ENCODE results near the gene NAIF1. TPM values are rescaled to one million over a fixed set of nuclear protein-coding genes. Genes with fewer than 3 reads are reported as not detected.
A peak's percentile ranks its signal among the peaks of the same experiment; 100 is the strongest.

Gene NAIF1
- total RNA-seq, 1 experiment from 2014 or later = 8.5 TPM

- no peaks in the 10 kb centered on the region for H3K9me3 ChIP-seq
- ChIA-PET POLR2A (no interaction called here), CTCF (interaction anchor here (1.5 kb wide), 1 partner anchor 11 kb away, joined by 8 read pairs; the partner anchor contains the start of genes NAIF1 and SLC25A25)
- peak overlapping the region; percentile 15 for H3K27ac Mint-ChIP-seq (ENCODE audit: unreplicated experiment)
- peak in 1 of 2 experiments; percentile 36 for DNase-seq
- peaks cover 6% of the 10 kb centered on the region for H3K4me1 Mint-ChIP-seq (ENCODE audit: low read depth, unreplicated experiment)
- intact Hi-C loops (cut with micrococcal nuclease; ENCODE audit: unreplicated experiment) = no loop called here
- peaks cover 3% of the 10 kb centered on the region; the same call in 1 of the 2 replicates for H3K4me1 ChIP-seq
- no peaks in the 10 kb centered on the region for H3K27me3 ChIP-seq (replicated peaks; ENCODE audit: control insufficient read depth, insufficient read depth, low read length)
- no peaks in the 10 kb centered on the region for H3K27me3 Mint-ChIP-seq (ENCODE audit: insufficient read depth, unreplicated experiment)
- no peak overlapping the region for H3K4me3 Mint-ChIP-seq (ENCODE audit: unreplicated experiment)
- TF ChIP-seq, protein P1, sequence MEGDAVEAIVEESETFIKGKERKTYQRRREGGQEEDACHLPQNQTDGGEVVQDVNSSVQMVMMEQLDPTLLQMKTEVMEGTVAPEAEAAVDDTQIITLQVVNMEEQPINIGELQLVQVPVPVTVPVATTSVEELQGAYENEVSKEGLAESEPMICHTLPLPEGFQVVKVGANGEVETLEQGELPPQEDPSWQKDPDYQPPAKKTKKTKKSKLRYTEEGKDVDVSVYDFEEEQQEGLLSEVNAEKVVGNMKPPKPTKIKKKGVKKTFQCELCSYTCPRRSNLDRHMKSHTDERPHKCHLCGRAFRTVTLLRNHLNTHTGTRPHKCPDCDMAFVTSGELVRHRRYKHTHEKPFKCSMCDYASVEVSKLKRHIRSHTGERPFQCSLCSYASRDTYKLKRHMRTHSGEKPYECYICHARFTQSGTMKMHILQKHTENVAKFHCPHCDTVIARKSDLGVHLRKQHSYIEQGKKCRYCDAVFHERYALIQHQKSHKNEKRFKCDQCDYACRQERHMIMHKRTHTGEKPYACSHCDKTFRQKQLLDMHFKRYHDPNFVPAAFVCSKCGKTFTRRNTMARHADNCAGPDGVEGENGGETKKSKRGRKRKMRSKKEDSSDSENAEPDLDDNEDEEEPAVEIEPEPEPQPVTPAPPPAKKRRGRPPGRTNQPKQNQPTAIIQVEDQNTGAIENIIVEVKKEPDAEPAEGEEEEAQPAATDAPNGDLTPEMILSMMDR (IDR thresholded peaks at IDR 0.05; ENCODE audit: insufficient read depth in 1 of 2, low read depth in 1 of 2, low read length in 1 of 2, severe bottlenecking in 1 of 2, unreplicated experiment in 1 of 2) = no peak
- H3K36me3 ChIP-seq (ENCODE audit: control insufficient read depth, insufficient read depth, low read length) = no peaks in the 10 kb centered on the region
- no peaks in the 10 kb centered on the region for H3K9me3 Mint-ChIP-seq (ENCODE audit: unreplicated experiment)
- no peaks in the 10 kb centered on the region for H3K36me3 Mint-ChIP-seq (ENCODE audit: insufficient read depth, unreplicated experiment)
- BruUV-seq (replicated peaks) = no TSS peak
- no peak overlapping the region for H3K4me3 ChIP-seq (ENCODE audit: low read depth, low read length)
Observed at GRCh38 chr9:128056887-128057723, 10.0 kb downstream of the NAIF1 start.

- ChIA-PET CTCF (interaction anchor here (1.5 kb wide), 1 partner anchor 12 kb away, joined by 8 read pairs; the partner anchor contains the start of genes NAIF1 and SLC25A25), POLR2A (no interaction called here)
- no peak overlapping the region for H3K27ac Mint-ChIP-seq (ENCODE audit: unreplicated experiment)
- no peaks in the 10 kb centered on the region for H3K27me3 Mint-ChIP-seq (ENCODE audit: insufficient read depth, unreplicated experiment)
- no peaks in the 10 kb centered on the region for H3K9me3 Mint-ChIP-seq (ENCODE audit: unreplicated experiment)
- H3K9me3 ChIP-seq = no peaks in the 10 kb centered on the region
- no peaks in the 10 kb centered on the region for H3K27me3 ChIP-seq (replicated peaks; ENCODE audit: control insufficient read depth, insufficient read depth, low read length)
- H3K36me3 ChIP-seq (ENCODE audit: control insufficient read depth, insufficient read depth, low read length) = no peaks in the 10 kb centered on the region
- no TSS peak for BruUV-seq (replicated peaks)
- no peak for DNase-seq
- intact Hi-C loops (cut with micrococcal nuclease; ENCODE audit: unreplicated experiment) = no loop called here
- H3K36me3 Mint-ChIP-seq (ENCODE audit: insufficient read depth, unreplicated experiment) = no peaks in the 10 kb centered on the region
- H3K4me1 Mint-ChIP-seq (ENCODE audit: low read depth, unreplicated experiment) = peaks cover 6% of the 10 kb centered on the region
- no peak overlapping the region for H3K4me3 ChIP-seq (ENCODE audit: low read depth, low read length)
- TF ChIP-seq, protein P1 (IDR thresholded peaks at IDR 0.05; ENCODE audit: insufficient read depth in 1 of 2, low read depth in 1 of 2, low read length in 1 of 2, severe bottlenecking in 1 of 2, unreplicated experiment in 1 of 2) = no peak
- H3K4me1 ChIP-seq = peaks cover 3% of the 10 kb centered on the region; the same call in 1 of the 2 replicates
- no peak overlapping the region for H3K4me3 Mint-ChIP-seq (ENCODE audit: unreplicated experiment)
Observed at GRCh38 chr9:128056086-128056485, 11.0 kb downstream of the NAIF1 start.

DNA sequence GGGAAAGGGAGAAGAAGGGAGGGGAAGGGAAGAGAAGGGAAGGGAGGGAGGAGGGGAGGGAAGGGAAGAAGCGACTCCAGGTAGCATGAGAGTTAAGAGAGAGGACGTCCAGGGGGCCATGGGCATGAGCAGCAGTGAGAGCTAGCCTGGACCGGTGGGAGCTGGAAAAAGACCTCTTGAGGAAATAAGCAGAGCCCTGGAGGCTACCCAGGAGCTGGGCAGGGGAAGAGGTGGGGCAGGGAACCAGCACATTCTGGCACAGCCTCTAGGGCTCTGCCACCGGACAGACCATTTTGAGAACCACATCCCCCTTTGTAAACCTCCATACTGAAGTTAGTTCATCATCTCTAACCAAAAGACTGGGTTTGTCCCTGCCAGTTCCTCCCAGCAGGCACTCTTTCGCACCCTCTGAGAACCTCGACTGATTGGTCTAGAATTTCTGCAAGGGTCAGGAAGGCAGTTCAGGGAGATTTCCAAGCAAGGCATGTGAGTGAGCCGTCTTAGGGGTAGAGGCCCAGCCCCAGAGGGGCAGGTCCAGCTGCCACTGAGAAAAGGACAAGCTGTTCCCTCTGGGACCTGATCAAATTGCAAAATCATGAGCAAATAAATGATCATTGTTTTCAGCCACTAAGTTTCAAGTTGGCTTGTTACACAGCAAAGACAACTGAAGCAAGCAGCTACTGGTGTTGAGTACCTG lies 11.6 kb downstream of the NAIF1 start:
- peaks cover 6% of the 10 kb centered on the region for H3K4me1 Mint-ChIP-seq (ENCODE audit: low read depth, unreplicated experiment)
- no peak overlapping the region for H3K4me3 Mint-ChIP-seq (ENCODE audit: unreplicated experiment)
- CTCF ChIA-PET = interaction anchor here (0.7 to 1.5 kb wide), 2 partner anchors 12 to 306 kb away, joined by 3 to 8 read pairs; partner anchors contain the start of genes NAIF1 and SLC25A25
- Histone ChIP-seq H3K9me3 (no peaks in the 10 kb centered on the region), H3K27me3 (replicated peaks; ENCODE audit: control insufficient read depth, insufficient read depth, low read length) (no peaks in the 10 kb centered on the region), H3K4me1 (peaks cover 6% of the 10 kb centered on the region; the same call in 1 of the 2 replicates), H3K4me3 (ENCODE audit: low read depth, low read length) (no peak overlapping the region), H3K36me3 (ENCODE audit: control insufficient read depth, insufficient read depth, low read length) (no peaks in the 10 kb centered on the region)
- intact Hi-C loops (cut with micrococcal nuclease; ENCODE audit: unreplicated experiment) = no loop called here
- POLR2A ChIA-PET = no interaction called here
- no peaks in the 10 kb centered on the region for H3K9me3 Mint-ChIP-seq (ENCODE audit: unreplicated experiment)
- no peaks in the 10 kb centered on the region for H3K27me3 Mint-ChIP-seq (ENCODE audit: insufficient read depth, unreplicated experiment)
- no TSS peak for BruUV-seq (replicated peaks)
- no peaks in the 10 kb centered on the region for H3K36me3 Mint-ChIP-seq (ENCODE audit: insufficient read depth, unreplicated experiment)
- no peak overlapping the region for H3K27ac Mint-ChIP-seq (ENCODE audit: unreplicated experiment)
- TF ChIP-seq, protein P1 (IDR thresholded peaks at IDR 0.05; ENCODE audit: insufficient read depth in 1 of 2, low read depth in 1 of 2, low read length in 1 of 2, severe bottlenecking in 1 of 2, unreplicated experiment in 1 of 2) = no peak
- DNase-seq = no peak

All from Caco-2 (cell line).